ENCODE measurements around the gene GRHL1.
A peak's percentile ranks its signal among the peaks of the same experiment; 100 is the strongest.

GRHL1 gene

DNA sequence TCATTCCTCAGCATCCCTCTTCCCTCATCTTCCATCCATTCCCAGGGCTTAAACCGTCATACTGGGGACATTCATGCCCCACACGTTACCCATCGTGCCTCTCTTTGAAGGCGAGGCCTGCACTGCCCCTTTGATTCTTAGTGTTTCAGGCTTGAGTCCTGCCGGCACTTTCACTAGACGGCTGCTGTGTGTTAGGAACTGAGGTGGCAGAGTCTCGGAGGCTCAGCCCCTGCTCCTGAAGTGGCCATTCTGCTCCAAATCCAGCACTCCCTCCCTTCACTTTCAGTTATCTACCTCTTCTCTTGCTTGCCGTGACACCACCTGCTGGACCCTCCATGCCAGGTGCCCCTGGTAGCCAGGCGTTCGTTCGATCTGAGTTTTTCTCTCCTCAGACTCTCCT lies 43.0 kb downstream of the GRHL1 start:
- no peak for DNase-seq (ENCODE audit: low spot score)

DNA sequence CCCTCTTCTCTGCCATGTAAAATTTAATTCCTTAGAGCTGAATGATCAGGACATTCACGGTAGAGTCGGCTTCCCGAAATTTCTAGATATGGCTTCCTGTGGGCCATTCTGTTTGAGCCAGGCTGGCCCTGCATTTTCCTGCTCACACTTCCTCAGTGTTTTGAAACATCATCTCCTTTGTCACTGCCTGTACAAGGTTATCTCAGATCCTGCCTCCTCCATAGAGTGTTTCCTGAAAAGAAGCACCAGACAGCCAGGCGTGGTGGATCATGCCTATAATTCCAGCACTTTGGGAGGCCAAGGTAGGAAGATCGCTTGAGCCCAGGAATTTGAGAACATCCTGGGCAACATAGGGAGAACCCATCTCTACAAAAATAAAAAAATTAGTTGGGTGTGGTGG lies 43.6 kb downstream of the GRHL1 start:
- no peak for DNase-seq (ENCODE audit: low spot score)

DNA sequence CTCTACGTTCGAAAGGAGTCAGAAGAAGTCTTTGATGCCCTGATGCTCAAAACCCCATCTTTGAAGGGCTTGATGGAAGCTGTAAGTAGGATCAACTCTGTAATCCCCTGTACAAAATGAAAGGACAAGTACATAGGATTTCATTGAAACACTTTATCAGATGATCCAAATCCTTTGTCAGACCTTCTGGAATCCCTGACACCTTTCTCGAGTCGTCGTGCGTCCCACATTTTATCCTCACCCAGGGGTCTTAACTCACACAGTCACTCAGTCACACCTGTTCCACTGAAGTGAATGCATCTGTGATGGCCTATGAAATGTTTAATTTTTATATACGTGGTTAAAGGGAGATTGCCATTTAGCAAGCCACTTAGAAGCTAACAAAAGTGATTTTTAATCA lies 44.8 kb downstream of the GRHL1 start:
- DNase-seq (ENCODE audit: low spot score), result no peak

DNA sequence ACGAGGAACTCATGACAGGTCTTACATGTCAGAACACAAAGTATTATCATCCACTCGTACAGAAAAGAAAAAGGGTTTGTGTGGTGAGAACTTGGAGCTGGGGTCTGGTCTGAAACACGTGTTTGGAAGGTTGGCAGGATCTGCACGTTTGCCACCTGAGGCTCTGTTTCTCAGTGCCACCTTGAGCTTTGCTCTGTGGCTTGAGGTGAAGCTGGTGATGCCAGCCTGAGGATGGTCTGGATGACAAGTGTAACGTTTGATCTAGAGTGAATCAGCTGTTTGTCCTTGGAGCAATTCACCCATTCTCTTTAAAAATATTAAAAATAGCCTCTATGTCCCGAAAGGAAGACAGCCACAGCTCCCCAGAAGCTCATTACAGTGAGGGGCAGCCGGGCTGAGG lies 46.4 kb downstream of the GRHL1 start:
- no peak for DNase-seq (ENCODE audit: low spot score)

DNA sequence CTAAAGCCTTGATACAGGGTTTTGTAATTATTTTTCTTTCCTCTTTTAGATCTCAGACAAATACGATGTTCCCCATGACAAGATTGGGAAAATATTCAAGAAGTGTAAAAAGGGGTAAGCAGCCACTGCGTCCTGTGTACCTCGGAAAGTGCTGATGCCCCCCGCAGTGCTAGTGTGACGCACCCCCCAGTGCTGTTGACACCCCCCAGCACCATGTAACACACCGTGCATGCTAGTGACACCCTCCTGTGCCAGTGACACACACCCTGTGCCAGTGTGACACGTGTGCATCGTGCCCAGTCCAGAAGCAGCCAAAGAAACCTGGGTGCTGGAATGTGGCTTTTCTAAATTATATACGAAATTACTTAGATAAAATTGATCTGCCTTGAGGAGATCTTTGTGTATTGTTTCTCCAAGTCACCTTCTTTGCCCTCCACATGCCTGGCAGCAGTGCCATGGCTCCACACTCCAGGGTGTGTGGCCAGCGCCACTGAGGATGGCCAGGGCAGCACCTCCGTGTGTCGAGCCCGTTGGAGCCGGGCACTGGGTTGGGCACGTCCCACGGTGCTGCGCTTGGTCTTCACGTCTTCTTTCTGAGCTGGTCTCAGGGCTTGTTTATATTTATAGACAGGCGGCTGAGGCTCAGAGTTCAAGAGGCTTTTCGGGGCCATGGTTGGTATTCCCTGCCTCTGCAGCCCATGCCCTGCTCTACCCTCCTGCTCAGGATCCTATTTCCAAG lies 47.6 kb downstream of the GRHL1 start:
- no peak for DNase-seq (ENCODE audit: low spot score)

DNA sequence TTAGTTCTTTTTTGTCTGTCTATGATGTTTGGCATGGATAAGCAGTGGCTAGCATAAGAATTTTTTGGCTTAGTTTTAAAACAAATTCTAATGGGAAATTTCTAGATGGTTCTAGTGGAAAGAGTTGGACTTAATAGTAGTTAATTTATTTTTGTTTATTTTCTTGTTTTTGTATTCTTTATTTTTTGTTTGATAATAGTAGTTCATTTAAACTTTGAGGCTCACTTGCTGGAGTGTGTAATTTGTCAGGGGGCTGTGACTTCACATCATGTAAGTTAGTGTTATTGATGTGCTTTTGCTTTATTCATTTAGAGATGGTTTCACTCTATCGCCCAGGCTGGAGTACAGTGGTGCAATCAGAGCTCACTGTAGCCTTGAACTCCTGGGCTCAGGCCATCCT lies 48.2 kb downstream of the GRHL1 start:
- DNase-seq (ENCODE audit: low spot score), result no peak

DNA sequence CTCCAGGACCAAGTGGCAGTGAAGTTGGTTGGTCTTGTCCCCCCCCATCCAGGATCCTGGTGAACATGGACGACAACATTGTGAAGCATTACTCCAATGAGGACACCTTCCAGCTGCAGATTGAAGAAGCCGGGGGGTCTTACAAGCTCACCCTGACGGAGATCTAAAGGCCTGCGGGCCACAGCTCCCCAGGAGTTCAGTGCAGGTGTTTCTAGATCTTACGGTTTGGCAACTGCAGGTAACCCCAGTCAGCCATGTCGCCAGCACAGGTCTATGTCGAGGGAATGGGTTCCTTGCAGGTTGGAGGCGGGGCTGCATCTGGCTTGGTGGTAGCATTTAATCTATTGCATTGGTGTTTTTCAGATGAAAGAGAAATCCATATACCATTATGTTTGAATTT lies 49.0 kb downstream of the GRHL1 start:
- DNase-seq (ENCODE audit: low spot score), result no peak

DNA sequence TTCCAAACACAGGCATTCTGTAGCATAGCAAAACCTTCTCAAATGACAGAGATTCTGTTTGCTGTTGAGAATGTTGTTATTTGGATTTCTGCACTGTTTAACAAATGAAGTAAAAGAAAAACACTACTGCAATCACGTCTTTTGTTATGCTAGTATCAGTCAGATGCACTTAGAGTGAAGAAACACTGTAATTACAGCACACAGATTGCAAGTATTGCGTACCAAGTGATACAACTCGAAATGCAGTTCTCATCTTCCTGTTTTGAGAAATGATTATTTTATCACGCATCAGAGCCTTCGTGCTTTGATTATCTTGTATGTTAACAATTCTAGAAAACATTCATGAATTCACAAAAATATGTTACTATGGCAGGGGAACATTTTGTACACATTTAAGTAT lies 50.1 kb downstream of the GRHL1 start:
- DNase-seq (ENCODE audit: low spot score), result no peak

DNA sequence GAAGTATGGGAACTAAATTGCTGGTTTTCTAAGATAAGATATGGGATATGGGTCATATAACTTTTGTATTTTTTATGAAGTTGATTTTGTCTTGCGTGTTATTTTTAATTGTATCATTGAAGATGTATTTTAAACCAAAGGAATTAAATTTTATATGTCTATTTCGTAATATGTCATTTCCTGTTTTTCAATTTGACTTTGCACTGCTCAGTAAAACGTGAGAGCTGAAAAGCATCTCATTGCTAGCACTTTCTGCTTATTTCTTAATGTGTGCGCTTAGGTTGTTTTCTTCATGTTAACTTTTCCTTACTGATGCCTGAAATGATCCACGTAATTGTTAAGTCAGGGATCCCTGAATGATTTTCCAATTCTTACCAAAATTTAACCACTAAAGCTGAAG lies 50.6 kb downstream of the GRHL1 start:
- DNase-seq (ENCODE audit: low spot score), result no peak

DNA sequence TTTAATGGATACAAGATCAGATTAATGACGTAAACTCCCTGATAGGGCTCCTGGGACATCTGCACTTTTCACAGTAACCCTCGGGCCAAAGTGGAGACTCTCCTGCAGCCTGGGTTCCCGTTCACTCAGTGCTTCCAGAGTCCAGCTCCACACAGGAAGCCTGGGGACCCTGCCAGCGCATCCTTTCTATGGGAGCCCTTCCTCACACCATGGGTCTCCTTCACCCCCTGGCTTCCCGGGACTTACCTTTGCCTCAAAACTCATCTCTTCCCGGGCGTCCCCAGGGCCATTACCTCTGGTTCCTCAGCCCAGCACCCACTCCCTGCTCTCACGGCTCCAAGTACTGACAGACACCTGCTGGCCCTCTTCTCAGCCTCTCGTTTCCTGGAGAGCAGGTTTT lies 51.2 kb downstream of the GRHL1 start:
- no peak for DNase-seq (ENCODE audit: low spot score)

DNA sequence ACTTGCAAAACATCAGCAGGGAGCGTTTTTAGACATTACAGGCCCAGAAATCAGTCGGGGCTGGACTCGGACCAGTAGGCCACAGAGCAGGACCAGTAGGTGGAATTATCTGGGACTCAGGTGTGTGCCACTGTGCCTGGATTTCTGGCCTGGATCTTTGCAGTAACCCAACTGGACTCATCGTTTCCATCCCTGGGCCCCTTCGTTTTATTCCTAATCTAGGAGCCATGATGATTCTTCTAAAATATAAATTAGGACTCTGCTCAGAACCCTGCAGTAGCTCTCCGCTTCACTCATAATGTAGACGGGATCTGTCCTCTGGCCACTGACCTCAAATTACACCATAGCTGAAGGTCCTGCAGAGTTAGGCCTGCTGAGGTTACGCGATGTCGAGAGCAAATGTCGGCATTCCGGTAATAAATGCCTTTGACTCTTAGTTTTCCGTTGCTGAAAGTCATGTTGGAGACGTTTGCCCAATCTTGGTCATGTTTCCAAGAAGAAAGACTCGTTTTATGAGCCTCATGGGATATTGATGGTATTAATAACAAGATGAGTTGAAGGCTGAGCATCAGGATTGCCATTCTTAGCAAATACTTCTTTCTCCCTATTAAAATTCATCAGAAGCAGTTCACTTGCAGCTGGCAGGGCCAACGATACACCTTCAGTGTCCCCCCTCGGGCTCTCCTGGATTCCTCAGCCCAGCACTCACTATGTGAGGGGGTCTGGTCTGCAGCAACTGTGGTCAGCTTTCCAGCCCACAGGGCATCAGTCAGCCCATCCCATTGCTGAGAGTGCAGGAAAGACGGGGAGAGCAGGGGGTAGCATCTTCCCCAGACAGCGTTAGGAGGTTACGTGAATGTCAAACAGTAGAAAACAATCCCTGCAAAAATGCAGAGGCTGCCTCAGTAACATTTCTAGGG lies 52.0 kb downstream of the GRHL1 start:
- DNase-seq (ENCODE audit: low spot score), result no peak

DNA sequence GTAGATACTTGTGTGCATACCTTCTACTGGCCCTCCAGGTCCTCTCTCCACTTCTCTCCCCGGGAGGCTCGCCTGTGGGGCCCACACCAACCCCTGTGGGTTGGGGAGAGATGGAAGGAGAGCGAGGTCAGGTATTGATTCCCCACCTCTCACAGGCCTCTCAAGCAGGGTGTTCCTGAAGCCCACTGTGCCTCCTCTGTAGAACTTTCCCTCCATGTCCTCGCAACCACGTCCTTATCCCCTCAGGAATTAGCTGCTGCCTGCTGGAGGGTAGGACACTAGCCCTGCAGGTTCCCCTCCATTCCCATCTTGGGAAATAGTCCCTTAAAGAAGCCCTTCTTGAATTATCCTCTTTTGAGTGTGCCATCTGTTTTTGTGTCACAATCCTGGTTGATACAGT lies 52.9 kb downstream of the GRHL1 start:
- DNase-seq (ENCODE audit: low spot score), result no peak

DNA sequence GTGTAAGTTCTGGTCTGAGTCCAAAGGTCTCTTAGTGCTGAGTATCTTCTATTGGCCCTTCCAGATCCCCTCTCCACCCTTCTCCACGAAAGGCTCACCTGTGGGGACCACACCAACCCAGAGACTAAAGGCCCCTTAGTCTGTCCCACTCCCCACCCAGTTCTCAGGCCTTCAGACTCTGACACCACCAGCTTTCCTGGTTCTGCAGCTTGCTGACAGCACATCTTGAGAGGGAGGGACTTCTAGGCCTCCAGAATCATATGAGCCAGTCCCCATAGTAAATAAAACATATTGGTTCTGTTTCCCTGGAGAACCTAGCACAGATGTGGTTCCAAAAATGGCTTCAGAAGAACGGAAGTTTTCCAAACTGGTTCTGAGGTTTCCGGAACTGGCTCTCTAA lies 53.3 kb downstream of the GRHL1 start:
- DNase-seq (ENCODE audit: low spot score), result no peak

DNA sequence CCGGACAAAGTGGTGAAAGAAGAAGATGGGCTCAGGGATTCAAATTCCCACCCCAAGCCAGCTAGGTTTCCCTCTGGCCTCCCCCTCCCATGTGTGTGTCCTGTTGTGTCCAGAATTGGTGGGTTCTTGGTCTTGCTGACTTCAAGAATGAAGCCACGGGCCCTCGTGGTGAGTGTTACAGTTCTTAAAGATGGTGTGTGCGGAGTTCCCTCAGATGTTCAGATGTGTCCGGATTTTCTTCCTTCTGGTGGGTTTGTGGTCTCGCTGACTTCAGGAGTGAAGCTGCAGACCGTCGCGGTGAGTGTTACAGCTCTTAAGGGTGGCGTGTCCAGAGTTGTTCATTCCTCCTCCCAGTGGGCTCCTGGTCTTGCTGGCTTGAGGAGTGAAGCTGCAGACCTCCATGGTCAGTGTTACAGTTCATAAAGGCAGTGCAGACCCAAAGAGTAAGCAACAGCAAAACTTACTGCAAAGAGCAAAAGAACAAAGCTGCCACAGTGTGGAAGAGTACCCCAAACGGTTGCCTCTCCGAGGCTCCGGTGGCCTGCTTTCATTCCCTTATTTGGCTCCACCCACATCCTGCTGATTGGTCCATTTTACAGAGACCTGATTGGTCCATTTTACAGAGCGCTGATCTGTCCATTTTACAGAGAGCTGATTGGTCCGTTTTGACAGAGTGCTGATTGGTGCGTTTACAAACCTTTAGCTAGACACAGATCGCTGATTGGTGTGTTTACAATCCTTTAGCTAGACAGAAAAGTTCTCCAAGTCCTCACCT lies 54.2 kb downstream of the GRHL1 start:
- no peak for DNase-seq (ENCODE audit: low spot score)

DNA sequence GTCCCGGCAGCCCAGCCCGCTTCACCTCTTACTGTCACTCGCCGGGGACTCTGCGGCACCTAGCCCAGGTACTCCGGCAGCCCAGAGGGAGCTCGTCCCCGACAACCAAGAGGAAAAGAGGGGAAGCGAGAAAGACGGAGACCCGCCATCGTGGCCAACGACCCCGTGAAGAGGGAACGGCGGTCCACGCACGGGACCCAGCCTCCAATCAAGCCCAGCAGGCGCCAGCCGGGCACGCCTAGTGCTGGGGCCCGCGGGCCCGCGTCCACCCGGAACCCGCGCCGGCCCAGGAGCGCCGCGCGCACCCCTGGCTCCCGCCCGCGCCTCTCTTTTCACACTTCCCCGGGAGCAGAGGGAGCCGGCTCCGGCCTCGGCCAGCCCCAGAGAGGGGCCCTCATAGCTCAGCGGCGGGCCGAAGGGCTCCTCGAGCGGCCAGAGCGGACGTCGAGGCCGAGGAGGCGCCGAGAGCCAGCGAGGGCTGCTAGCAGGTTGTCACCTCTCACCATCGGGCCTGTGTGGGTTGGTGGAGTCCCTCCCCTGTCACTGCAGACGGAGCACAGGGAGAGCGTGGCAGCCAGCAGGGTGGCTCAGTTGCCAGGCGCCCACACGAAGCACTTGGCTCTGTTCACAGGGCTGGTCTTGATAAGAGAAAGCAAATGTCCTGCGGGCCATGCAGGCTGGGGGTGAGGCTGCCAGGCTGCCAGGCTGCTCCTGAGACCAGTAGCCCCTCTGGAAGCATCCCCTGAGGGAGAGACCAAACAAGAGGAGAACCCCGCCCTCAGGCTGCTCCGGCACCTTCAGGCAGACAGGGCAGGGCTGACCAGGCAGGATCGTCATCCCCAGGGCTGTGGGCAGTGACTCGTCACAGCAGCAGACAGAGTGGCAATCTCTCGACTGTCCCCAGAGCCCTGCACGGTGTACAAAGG lies 55.0 kb downstream of the GRHL1 start:
- DNase-seq (ENCODE audit: low spot score), result peak; percentile 61

DNA sequence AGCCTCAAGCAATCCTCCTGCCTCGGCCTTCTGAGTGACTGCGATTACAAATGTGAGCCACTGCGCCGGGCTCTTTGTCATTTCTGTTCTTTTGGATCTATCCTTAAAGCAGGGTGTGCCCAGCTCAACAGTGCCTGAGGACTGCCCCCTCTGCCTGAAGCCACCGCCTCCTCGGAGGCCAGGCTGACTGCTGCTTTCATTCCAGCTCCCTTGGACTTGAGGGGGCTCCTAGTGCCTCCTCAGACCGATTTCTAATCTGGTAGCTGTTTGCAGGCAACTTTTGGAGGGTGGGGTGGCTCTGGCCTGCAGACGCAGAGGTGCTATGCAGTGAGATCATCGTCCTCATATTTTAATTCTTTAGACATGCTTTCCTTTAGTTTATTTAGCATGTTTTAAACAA lies 55.9 kb downstream of the GRHL1 start:
- no peak for DNase-seq (ENCODE audit: low spot score)

DNA sequence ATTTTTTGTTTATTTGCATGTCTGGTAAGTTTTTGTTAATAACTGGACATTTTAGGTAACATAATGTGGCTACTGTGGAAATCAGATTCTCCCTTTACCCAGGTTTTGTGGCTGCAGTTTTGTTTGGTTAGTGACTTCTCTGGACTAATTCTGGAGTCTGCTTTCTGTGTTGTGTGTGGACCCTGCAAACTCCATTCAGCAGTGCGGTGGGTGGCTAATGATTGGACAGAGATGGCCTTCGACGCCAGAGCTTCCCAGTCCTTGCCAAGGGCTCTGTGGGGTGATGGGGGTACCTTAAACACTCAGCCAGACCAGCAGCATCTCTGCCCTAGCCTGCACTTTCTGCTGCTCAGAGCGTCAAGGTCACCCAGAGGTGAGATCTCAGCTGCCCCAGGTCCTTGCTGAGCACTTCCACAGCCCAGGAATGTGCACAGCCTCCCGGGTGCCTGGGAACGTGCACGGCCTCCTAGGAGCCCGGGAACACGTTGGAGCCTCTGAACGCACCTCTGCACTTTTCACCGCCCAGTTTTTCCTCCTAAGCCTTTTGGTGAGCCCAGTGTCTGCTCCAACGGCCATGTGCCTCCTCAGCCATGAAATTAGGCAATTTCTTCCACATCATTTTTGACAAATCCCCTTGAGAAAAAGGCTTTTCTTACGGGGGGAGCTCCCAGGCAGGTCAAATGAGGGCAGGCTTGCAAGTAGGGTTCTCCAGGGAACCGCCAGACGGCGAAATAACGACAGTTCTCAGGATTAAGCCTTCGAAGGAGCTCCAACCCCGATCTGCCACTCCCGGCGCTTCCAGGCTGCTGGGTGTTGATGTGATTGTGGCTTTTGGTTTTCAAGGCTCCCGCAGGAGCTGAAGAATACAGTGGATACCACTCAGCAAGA lies 56.7 kb downstream of the GRHL1 start:
- DNase-seq (ENCODE audit: low spot score), result no peak

DNA sequence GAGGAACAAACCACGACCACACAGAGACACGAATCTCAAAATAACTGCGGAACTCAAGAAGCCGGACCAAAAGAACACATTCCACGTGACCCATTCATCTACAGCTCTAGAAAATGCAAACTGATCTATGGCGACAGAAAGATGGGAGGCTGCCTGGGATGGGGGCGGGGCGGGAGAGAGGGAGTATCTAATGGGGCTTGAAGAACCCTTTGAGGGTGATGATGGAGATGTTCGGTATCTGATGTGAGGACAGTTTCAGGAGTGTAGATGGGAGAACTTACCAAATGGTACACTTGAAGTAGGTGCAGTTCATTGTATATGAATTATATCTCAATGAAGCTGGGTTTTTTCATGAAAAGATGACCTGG lies 57.3 kb downstream of the GRHL1 start:
- DNase-seq (ENCODE audit: low spot score), result no peak

DNA sequence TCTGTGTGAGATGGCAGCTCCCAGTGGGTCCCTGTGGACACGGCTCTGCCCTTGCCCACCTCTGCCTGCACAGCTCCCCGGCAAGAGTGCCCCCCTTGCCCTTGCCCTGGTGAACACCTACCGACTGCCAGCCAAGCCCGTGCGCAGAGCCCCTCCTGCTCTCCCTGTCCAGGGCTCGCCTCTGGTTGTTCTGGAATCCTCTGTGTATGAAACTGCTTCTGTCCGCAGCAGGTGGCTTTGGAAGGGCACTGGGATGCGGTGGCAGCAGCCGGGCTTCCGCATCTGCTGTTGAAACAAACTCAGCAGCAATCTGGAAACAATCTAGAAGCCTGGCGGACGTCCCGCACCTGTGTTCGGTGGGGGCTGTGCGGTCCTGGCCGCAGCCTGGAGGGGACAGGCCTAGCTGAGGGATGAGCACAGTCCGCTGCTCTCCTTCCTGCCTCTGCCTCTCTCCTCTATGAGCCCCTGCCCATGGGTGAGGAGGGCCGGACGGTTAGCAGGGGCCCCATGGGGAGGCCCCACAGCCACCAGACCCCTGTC lies 57.8 kb downstream of the GRHL1 start:
- no peak for DNase-seq (ENCODE audit: low spot score)
